NCI-H187 treated with DMSO at 0.1 percent for 48 hours (cell line): ENCODE measurements around the gene ETS2.

Experiments
- DNase-seq: peaks from one replicate; lab custom pipeline; 2025; lab: John Stamatoyannopoulos, UW

Gene ETS2

GRCh38 chr21:38861989-38862683, 56.4 kb downstream of the ETS2 start:
- no peak for DNase-seq

- DNase-seq, result no peak
These were observed 57.6 kb downstream of the ETS2 start for GRCh38 chr21:38863291-38863690.

DNA sequence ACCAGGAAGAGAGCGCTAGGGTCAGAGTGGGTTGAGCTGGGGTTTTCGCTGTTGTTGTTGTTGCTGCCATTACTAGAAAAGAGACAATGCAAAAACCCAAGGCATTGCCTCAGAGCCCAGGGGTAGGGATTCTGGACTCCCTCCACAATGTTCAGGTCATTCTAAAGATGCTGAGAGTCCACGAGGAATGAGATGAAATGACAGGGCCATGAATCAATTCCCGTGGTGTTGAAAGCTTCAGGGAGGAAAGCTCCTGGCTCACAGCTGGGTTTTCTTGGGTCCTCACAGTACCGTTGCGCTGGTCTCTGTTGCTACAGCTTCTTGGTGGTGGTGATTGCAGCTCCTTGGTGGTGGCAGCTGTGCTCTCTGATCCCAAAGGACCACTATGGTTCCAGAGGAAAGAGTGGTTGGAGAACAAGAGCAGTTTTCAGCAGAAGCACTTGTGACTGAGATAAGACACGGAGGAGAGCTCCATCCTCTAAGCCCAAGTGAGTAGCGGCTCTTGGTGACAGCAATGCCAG, 58.2 kb downstream of the ETS2 start:
- DNase-seq, result no peak

DNA sequence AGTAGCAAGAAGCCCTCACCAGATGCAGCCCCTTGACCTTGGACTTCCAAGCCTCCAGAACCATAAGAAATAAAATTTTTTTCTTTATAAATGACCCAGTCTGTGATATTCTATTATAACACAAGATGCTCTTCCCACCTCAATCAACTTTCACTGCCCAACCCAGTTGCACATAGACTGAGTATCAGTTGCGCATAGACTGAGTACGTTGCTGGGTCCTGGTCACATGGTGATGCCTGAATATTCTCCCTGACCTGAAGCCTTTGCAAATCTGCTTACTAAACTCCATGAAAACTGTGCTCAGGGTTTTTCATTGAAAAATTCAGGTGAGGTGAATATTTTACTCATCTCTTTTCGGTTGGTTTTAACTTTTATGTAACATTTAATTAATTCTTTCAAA, 59.2 kb downstream of the ETS2 start:
- DNase-seq, result no peak

- no peak for DNase-seq
These were observed 63.5 kb downstream of the ETS2 start for GRCh38 chr21:38869196-38869595.

GRCh38 chr21:38869946-38870345, 64.2 kb downstream of the ETS2 start:
- peak; percentile 77 for DNase-seq
